ENCODE data around the gene KDM1B. TPM values are rescaled to one million over a fixed set of nuclear protein-coding genes. Genes with fewer than 3 reads are reported as not detected.

Gene KDM1B
- total and polyA plus RNA-seq, 9 of the 15 experiments (the other 6 are each of a cell fraction or from before 2014, with no cell fraction given) = 1.4 to 58.9 (median 36.3) TPM

GRCh38 chr6:18265787-18266522 lies 110.7 kb downstream of the KDM1B start:
- WGBS (ENCODE audit: insufficient coverage, low coverage, missing lambda C conversion rate) = 91% methylated on average over 13 of the region's 14 CpGs
- Histone ChIP-seq H3K27ac (ENCODE audit: extremely low read depth, low read depth, low read length) (no peak overlapping the region), H3K4me2 (ENCODE audit: insufficient read depth, low read length) (peak overlapping the region; percentile 81; the same call in 1 of the 2 replicates), H3K9me3 (replicated peaks; ENCODE audit: control insufficient read depth, insufficient read depth, low read depth, low read length) (peaks cover 6% of the 10 kb centered on the region), H2AFZ (ENCODE audit: low read depth, low read length) (peak overlapping the region; percentile 96), H3K79me2 (ENCODE audit: control insufficient read depth, insufficient read depth, low read length) (peaks cover 38% of the 10 kb centered on the region), H3K27me3 (ENCODE audit: control insufficient read depth in 2 of 2, insufficient read depth in 2 of 2, low read length in 2 of 2) (no peaks in the 10 kb centered on the region), H3K9ac (ENCODE audit: insufficient read depth in 1 of 2, low read depth in 2 of 2, low read length in 2 of 2) (peak overlapping the region in 1 of 2 experiments; percentile 79; a peak in 1 of 4 replicates), H3K9me1 (ENCODE audit: control insufficient read depth, insufficient read depth, low read length) (no peaks in the 10 kb centered on the region), H3K36me3 (ENCODE audit: control insufficient read depth, insufficient read depth, low read length) (peaks cover 21% of the 10 kb centered on the region), H3K4me1 (replicated peaks in 1 of 2; ENCODE audit: control insufficient read depth in 2 of 2, insufficient read depth in 2 of 2, low read length in 2 of 2) (peaks cover 16 to 33% of the 10 kb centered on the region in 2 experiments), H4K20me1 (replicated peaks; ENCODE audit: control insufficient read depth, insufficient read depth, low read length) (peaks cover 20% of the 10 kb centered on the region), H3K4me3 (no peak overlapping the region)
- POLR2A ChIA-PET = interaction anchor here (0.6 to 2.3 kb wide), 4 partner anchors 8 to 15 kb away, joined by 3 to 14 read pairs (median 3); no protein-coding TSS in a partner anchor
- CTCF ChIA-PET (ENCODE audit: low intra/inter-chr PET ratio) = no interaction called here
- DNase-seq (ENCODE audit: extremely low read depth in 1 of 4, low spot score in 3 of 4) (peak in 1 of 4 experiments; percentile 28), ATAC-seq (no peak), FAIRE-seq (no peak)
- no TSS peak for BruUV-seq (replicated peaks)
- in situ Hi-C loops (cut with MboI) = no loop called here
- intact Hi-C loops (cut with micrococcal nuclease) = no loop called here
- TF ChIP-seq ZNF280A (IDR thresholded peaks at IDR 0.05; ENCODE audit: low read depth, partially characterized antibody) = peak; percentile 92
- TF ChIP-seq CTCF (IDR thresholded peaks at IDR 0.05 in 2 of 3, conservative IDR thresholded peaks at IDR 0.05 in 1 of 3; ENCODE audit: insufficient read depth in 2 of 3, low read depth in 1 of 3, low read length in 3 of 3) = no peak
- TF ChIP-seq TFAP4 (CRISPR knock-in tag; IDR thresholded peaks at IDR 0.05; ENCODE audit: borderline replicate concordance) = peak; percentile 70; the same call in 1 of the 2 replicates
- no peak for TF ChIP-seq ELF4 (CRISPR knock-in tag; IDR thresholded peaks at IDR 0.05)
- TF ChIP-seq ZBTB33 (CRISPR knock-in tag; IDR thresholded peaks at IDR 0.05) = peak; percentile 99
- peak; percentile 49; the same call in 1 of the 2 replicates for TF ChIP-seq SPI1 (IDR thresholded peaks at IDR 0.05; ENCODE audit: borderline replicate concordance, low read depth, low read length)
- no peak for TF ChIP-seq MLLT1 (IDR thresholded peaks at IDR 0.05)
- TF ChIP-seq CBX3 (IDR thresholded peaks at IDR 0.05; ENCODE audit: borderline replicate concordance in 1 of 2, low read length in 2 of 2) = peak in 1 of 2 experiments; percentile 94; a peak in 2 of 3 replicates
- TF ChIP-seq TRIM24 (IDR thresholded peaks at IDR 0.05) = peak; percentile 21 to 58
- no peak for TF ChIP-seq KLF16 (IDR thresholded peaks at IDR 0.05)
- TF ChIP-seq HMG20A (CRISPR knock-in tag; conservative IDR thresholded peaks at IDR 0.05) = no peak
- TF ChIP-seq PHB (CRISPR knock-in tag; IDR thresholded peaks at IDR 0.05) = no peak
- no peak for TF ChIP-seq ZNF354B (CRISPR knock-in tag; IDR thresholded peaks at IDR 0.05)
- TF ChIP-seq ESRRB (CRISPR knock-in tag; IDR thresholded peaks at IDR 0.05; ENCODE audit: borderline replicate concordance) = no peak

All from K562 (cell line).